GM10248 (cell line): Measurements from ENCODE around the gene CNN1.
"Not testable (repeated sequence)": the region's sequence is repeated elsewhere in the genome, so short reads cannot be mapped to it uniquely, and the experiment has no call there.

Experiments
- CTCF ChIA-PET: fragments of 300-600 bp; sonication (Branson Sonifier 250); formaldehyde crosslinking; extraction: SDS; loops from one replicate; lab custom pipeline; 2021; ENCODE audit warnings: antibody characterized with exemption; lab: Yijun Ruan, JAX
- POLR2A ChIA-PET: fragments of 350-650 bp; sonication (Branson Sonifier 250); formaldehyde crosslinking; extraction: SDS; loops from one replicate; lab custom pipeline; 2020; ENCODE audit warnings: antibody characterized with exemption; lab: Yijun Ruan, JAX
- DNase-seq: peaks from one replicate; pipeline ENCODE4 v3.0.0; 2012; ENCODE audit errors: extremely low spot score
- CTCF ChIP-seq: IDR thresholded peaks from 2 replicates; pipeline ENCODE4 v1.5.1; 2012; ENCODE audit warnings: mild to moderate bottlenecking, low read depth; ENCODE audit errors: extremely low read depth, missing control alignments, control extremely low read depth

CNN1 gene

GRCh38 chr19:11558881-11559828 is 20.5 kb downstream of the CNN1 start, which contains the start of gene ELOF1:
Gene ELOF1 (minus strand): TSS chr19:11559230. CDS start chr19:11554347, 4,883 bp downstream.
- DNase-seq: peak; percentile 98
- POLR2A ChIA-PET: interaction anchor here (0.7 kb wide), 1 partner anchor 688 kb away, joined by 3 read pairs; no protein-coding TSS in a partner anchor
- CTCF ChIA-PET: interaction anchor here (0.9 to 4.0 kb wide), 14 partner anchors 9 to 239 kb away, joined by 3 to 38 read pairs (median 6); partner anchors contain the start of genes ACP5 and ZNF491
- TF ChIP-seq CTCF: no peak

GRCh38 chr19:11560404-11561051 is 21.9 kb downstream of the CNN1 start:
- DNase-seq: peak; percentile 69
- CTCF ChIA-PET: interaction anchor here (0.6 to 4.0 kb wide), 20 partner anchors 8 to 89 kb away, joined by 3 to 38 read pairs (median 5); partner anchors contain the start of gene ACP5
- TF ChIP-seq CTCF: peak; percentile 52
- POLR2A ChIA-PET: no interaction called here

DNA sequence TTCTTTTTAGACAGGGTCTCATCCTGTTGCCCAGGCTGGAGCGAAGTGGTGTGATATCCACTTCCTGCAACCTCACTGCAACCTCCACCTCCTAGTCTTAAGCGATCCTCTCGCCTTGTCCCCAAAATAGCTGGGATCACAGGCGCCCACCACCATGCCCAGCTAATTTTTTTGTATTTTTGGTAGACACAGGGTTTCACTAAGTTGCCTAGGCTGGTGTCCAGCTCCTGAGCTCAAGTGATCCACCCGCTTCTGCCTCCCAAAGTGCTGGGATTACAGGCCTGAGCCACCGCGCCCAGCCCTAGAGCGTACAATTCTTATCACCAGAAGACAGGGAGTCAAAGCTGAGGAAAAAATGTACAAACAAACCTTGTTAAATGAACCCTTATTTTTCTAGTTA is 24.9 kb downstream of the CNN1 start:
- TF ChIP-seq CTCF: no peak
- POLR2A ChIA-PET: no interaction called here
- DNase-seq: no peak
- CTCF ChIA-PET: interaction anchor here (0.9 to 1.9 kb wide), 7 partner anchors 13 to 360 kb away, joined by 3 to 12 read pairs (median 3); no protein-coding TSS in a partner anchor

- CTCF ChIA-PET: interaction anchor here (1.0 kb wide), 3 partner anchors 14 to 28 kb away, joined by 3 to 5 read pairs (median 3); no protein-coding TSS in a partner anchor
- POLR2A ChIA-PET, DNase-seq: not testable (repeated sequence)
Measured at GRCh38 chr19:11564082-11564807, 25.6 kb downstream of the CNN1 start.

- CTCF ChIA-PET, POLR2A ChIA-PET, DNase-seq: not testable (repeated sequence)
Measured at GRCh38 chr19:11565649-11565980, 27.0 kb downstream of the CNN1 start.

DNA sequence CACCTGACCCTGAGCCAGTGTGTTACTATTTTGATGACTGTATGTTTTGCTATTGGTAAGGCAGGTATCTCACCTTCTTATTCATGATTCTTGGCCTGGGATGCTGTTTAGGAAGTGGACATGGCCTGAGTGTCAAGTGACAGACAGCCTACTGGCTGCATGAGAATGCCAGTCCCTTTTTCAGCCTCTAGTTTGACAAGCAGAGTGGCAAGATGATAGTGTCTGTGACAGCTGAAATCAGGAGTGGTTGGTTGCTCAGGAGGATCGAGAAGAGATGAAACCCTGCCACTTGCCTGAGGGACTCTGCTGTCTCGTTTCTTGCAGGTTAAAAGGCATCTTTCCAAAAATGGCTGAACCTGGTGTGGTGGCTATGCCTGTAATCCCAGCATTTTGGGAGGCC is 27.5 kb downstream of the CNN1 start:
- ChIA-PET POLR2A (no interaction called here), CTCF (no interaction called here)
- no peak for DNase-seq
- TF ChIP-seq CTCF: no peak

GRCh38 chr19:11570039-11570462 is 31.4 kb downstream of the CNN1 start:
- ChIA-PET CTCF (interaction anchor here (0.9 to 1.6 kb wide), 2 partner anchors 9 to 10 kb away, joined by 3 to 4 read pairs; no protein-coding TSS in a partner anchor), POLR2A (interaction anchor here (0.7 kb wide), 1 partner anchor 178 kb away, joined by 3 read pairs; no protein-coding TSS in a partner anchor)
- TF ChIP-seq CTCF: no peak
- DNase-seq: peak; percentile 38

GRCh38 chr19:11573354-11573753 is 34.7 kb downstream of the CNN1 start:
- CTCF ChIA-PET: interaction anchor here (3.8 kb wide), 1 partner anchor 14 kb away, joined by 23 read pairs; the partner anchor contains the start of gene ELOF1
- DNase-seq, POLR2A ChIA-PET: not testable (repeated sequence)

GRCh38 chr19:11573763-11574162 is 35.1 kb downstream of the CNN1 start:
- DNase-seq, POLR2A ChIA-PET: not testable (repeated sequence)
- CTCF ChIA-PET: interaction anchor here (3.8 kb wide), 1 partner anchor 14 kb away, joined by 23 read pairs; the partner anchor contains the start of gene ELOF1
